ENCODE results near the gene KCNC4.

The KCNC4 gene

GRCh38 chr1:110209715-110210603, at the start of gene KCNC4:
TSS of gene KCNC4 (plus strand) at chr1:110210314. CDS start at chr1:110211500, 1,186 bp downstream.
- DNase-seq: peak; percentile 91

- DNase-seq: no peak
Observed at GRCh38 chr1:110160538-110161100, 49.5 kb upstream of the KCNC4 start.

GRCh38 chr1:110161165-110161564, 48.9 kb upstream of the KCNC4 start:
- no peak for DNase-seq

- DNase-seq: no peak
Observed at GRCh38 chr1:110161849-110162248, 48.3 kb upstream of the KCNC4 start.

- peak; percentile 86 for DNase-seq
Observed at GRCh38 chr1:110163591-110163990, 46.5 kb upstream of the KCNC4 start.

- no peak for DNase-seq
Observed at GRCh38 chr1:110164725-110165350, 45.3 kb upstream of the KCNC4 start.

- no peak for DNase-seq
Observed at GRCh38 chr1:110165761-110166231, 44.3 kb upstream of the KCNC4 start.

- DNase-seq: no peak
Observed at GRCh38 chr1:110166861-110167260, 43.3 kb upstream of the KCNC4 start.

- no peak for DNase-seq
Observed at GRCh38 chr1:110170766-110171733, 39.1 kb upstream of the KCNC4 start.

GRCh38 chr1:110172001-110172400, 38.1 kb upstream of the KCNC4 start:
- DNase-seq: no peak

GRCh38 chr1:110173466-110174105, 36.5 kb upstream of the KCNC4 start:
- DNase-seq: no peak

GRCh38 chr1:110174961-110175360, 35.2 kb upstream of the KCNC4 start:
- no peak for DNase-seq

- DNase-seq: peak; percentile 30
Observed at GRCh38 chr1:110176299-110176956, 33.7 kb upstream of the KCNC4 start.

GRCh38 chr1:110177775-110178174, 32.3 kb upstream of the KCNC4 start:
- DNase-seq: no peak

- no peak for DNase-seq
Observed at GRCh38 chr1:110183642-110184167, 26.4 kb upstream of the KCNC4 start.

GRCh38 chr1:110184446-110184845, 25.7 kb upstream of the KCNC4 start:
- no peak for DNase-seq

- DNase-seq: peak; percentile 89
Observed at GRCh38 chr1:110185181-110185580, 24.9 kb upstream of the KCNC4 start.

GRCh38 chr1:110186558-110186957, 23.6 kb upstream of the KCNC4 start:
- DNase-seq: no peak

GRCh38 chr1:110187139-110187890, 22.8 kb upstream of the KCNC4 start:
- peak; percentile 16 for DNase-seq

- peak; percentile 71 for DNase-seq
Observed at GRCh38 chr1:110188035-110188618, 22.0 kb upstream of the KCNC4 start.

All from NCI-H146 (cell line).